ENCODE measurements around the gene PTS.

PTS gene

GRCh38 chr11:112237451-112237850, 11.2 kb downstream of the PTS start:
- H3K9ac ChIP-seq (ENCODE audit: low read length) = no peak overlapping the region
- H3K36me3 ChIP-seq (ENCODE audit: control insufficient read depth, insufficient read depth, low read length, severe bottlenecking) = peaks cover 56% of the 10 kb centered on the region
- peaks cover 18% of the 10 kb centered on the region for H3K4me1 ChIP-seq (ENCODE audit: control insufficient read depth, insufficient read depth, low read length)
- H3K4me3 ChIP-seq (ENCODE audit: low read length) = no peak overlapping the region
- no peaks in the 10 kb centered on the region for H3K9me3 ChIP-seq (ENCODE audit: control insufficient read depth, low read length)
- no peaks in the 10 kb centered on the region for H3K27me3 ChIP-seq (replicated peaks; ENCODE audit: control insufficient read depth, insufficient read depth, low read length)
- no peak for DNase-seq (ENCODE audit: low read depth)

DNA sequence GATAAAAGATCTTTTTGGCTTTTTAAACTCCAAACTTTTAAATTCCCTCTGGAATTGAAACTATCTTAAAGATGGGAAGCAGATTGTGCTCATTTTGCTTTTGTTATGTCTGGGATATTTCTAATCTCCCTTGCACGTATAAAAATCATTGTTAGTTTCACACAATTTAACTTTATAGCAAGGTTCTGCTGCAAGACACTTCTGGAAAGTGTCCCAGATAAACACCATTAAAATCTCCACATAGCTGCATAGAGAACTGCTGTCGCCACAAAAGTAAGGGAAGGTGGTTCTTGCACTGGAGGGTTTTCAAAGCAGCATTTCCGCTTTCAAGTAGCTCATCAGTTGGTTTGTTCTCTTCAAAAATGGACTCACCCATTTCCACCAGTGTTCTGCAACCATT, 11.8 kb downstream of the PTS start:
- H3K36me3 ChIP-seq (ENCODE audit: control insufficient read depth, insufficient read depth, low read length, severe bottlenecking) = peaks cover 52% of the 10 kb centered on the region
- peaks cover 18% of the 10 kb centered on the region for H3K4me1 ChIP-seq (ENCODE audit: control insufficient read depth, insufficient read depth, low read length)
- H3K4me3 ChIP-seq (ENCODE audit: low read length) = no peak overlapping the region
- DNase-seq (ENCODE audit: low read depth) = no peak
- no peaks in the 10 kb centered on the region for H3K9me3 ChIP-seq (ENCODE audit: control insufficient read depth, low read length)
- no peaks in the 10 kb centered on the region for H3K27me3 ChIP-seq (replicated peaks; ENCODE audit: control insufficient read depth, insufficient read depth, low read length)
- no peak overlapping the region for H3K9ac ChIP-seq (ENCODE audit: low read length)

- DNase-seq (ENCODE audit: low read depth) = peak; percentile 81
- Histone ChIP-seq H3K9me3 (ENCODE audit: control insufficient read depth, low read length) (no peaks in the 10 kb centered on the region), H3K27me3 (replicated peaks; ENCODE audit: control insufficient read depth, insufficient read depth, low read length) (no peaks in the 10 kb centered on the region), H3K4me1 (ENCODE audit: control insufficient read depth, insufficient read depth, low read length) (peaks cover 18% of the 10 kb centered on the region), H3K4me3 (ENCODE audit: low read length) (no peak overlapping the region), H3K36me3 (ENCODE audit: control insufficient read depth, insufficient read depth, low read length, severe bottlenecking) (peaks cover 27% of the 10 kb centered on the region), H3K9ac (ENCODE audit: low read length) (no peak overlapping the region)
These were observed 15.3 kb downstream of the PTS start for GRCh38 chr11:112241486-112241885.

DNA sequence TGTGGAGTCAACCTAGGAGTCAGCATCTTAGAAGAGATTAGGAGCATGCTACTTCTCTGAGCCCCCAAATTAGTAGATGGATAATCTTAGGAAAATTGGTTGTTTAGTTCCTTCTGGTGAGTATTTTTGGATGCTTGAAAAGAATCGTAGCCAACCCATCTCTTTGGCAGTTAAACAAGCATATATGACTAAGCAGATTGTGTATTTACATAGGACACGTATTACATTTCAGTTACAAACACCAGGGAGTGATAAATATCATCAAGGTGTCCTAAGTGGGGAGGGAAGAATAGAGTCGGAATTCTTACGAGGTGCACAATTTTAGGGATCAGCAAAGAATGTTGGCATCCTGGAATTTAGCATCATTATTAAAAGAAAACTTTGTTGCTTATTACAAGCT, 21.0 kb downstream of the PTS start:
- peaks cover 6% of the 10 kb centered on the region for H3K4me1 ChIP-seq (ENCODE audit: control insufficient read depth, insufficient read depth, low read length)
- no peaks in the 10 kb centered on the region for H3K9me3 ChIP-seq (ENCODE audit: control insufficient read depth, low read length)
- no peak overlapping the region for H3K4me3 ChIP-seq (ENCODE audit: low read length)
- no peak for DNase-seq (ENCODE audit: low read depth)
- H3K36me3 ChIP-seq (ENCODE audit: control insufficient read depth, insufficient read depth, low read length, severe bottlenecking) = peaks cover 7% of the 10 kb centered on the region
- no peak overlapping the region for H3K9ac ChIP-seq (ENCODE audit: low read length)
- no peaks in the 10 kb centered on the region for H3K27me3 ChIP-seq (replicated peaks; ENCODE audit: control insufficient read depth, insufficient read depth, low read length)

GRCh38 chr11:112248201-112248600, 22.0 kb downstream of the PTS start:
- Histone ChIP-seq H3K9ac (ENCODE audit: low read length) (no peak overlapping the region), H3K9me3 (ENCODE audit: control insufficient read depth, low read length) (no peaks in the 10 kb centered on the region), H3K4me1 (ENCODE audit: control insufficient read depth, insufficient read depth, low read length) (peaks cover 5% of the 10 kb centered on the region), H3K27me3 (replicated peaks; ENCODE audit: control insufficient read depth, insufficient read depth, low read length) (no peaks in the 10 kb centered on the region), H3K4me3 (ENCODE audit: low read length) (no peak overlapping the region), H3K36me3 (ENCODE audit: control insufficient read depth, insufficient read depth, low read length, severe bottlenecking) (peaks cover 4% of the 10 kb centered on the region)
- no peak for DNase-seq (ENCODE audit: low read depth)

GRCh38 chr11:112249871-112250610, 23.8 kb downstream of the PTS start:
- H3K4me3 ChIP-seq (ENCODE audit: low read length) = no peak overlapping the region
- no peak overlapping the region for H3K9ac ChIP-seq (ENCODE audit: low read length)
- H3K36me3 ChIP-seq (ENCODE audit: control insufficient read depth, insufficient read depth, low read length, severe bottlenecking) = no peaks in the 10 kb centered on the region
- H3K4me1 ChIP-seq (ENCODE audit: control insufficient read depth, insufficient read depth, low read length) = peaks cover 5% of the 10 kb centered on the region
- DNase-seq (ENCODE audit: low read depth) = peak; percentile 25
- no peaks in the 10 kb centered on the region for H3K27me3 ChIP-seq (replicated peaks; ENCODE audit: control insufficient read depth, insufficient read depth, low read length)
- H3K9me3 ChIP-seq (ENCODE audit: control insufficient read depth, low read length) = no peaks in the 10 kb centered on the region

- no peak for DNase-seq (ENCODE audit: low read depth)
- Histone ChIP-seq H3K9me3 (ENCODE audit: control insufficient read depth, low read length) (no peaks in the 10 kb centered on the region), H3K4me3 (ENCODE audit: low read length) (no peak overlapping the region), H3K9ac (ENCODE audit: low read length) (no peak overlapping the region), H3K4me1 (ENCODE audit: control insufficient read depth, insufficient read depth, low read length) (no peaks in the 10 kb centered on the region), H3K27me3 (replicated peaks; ENCODE audit: control insufficient read depth, insufficient read depth, low read length) (no peaks in the 10 kb centered on the region), H3K36me3 (ENCODE audit: control insufficient read depth, insufficient read depth, low read length, severe bottlenecking) (no peaks in the 10 kb centered on the region)
These were observed 27.5 kb downstream of the PTS start for GRCh38 chr11:112253605-112254242.

DNA sequence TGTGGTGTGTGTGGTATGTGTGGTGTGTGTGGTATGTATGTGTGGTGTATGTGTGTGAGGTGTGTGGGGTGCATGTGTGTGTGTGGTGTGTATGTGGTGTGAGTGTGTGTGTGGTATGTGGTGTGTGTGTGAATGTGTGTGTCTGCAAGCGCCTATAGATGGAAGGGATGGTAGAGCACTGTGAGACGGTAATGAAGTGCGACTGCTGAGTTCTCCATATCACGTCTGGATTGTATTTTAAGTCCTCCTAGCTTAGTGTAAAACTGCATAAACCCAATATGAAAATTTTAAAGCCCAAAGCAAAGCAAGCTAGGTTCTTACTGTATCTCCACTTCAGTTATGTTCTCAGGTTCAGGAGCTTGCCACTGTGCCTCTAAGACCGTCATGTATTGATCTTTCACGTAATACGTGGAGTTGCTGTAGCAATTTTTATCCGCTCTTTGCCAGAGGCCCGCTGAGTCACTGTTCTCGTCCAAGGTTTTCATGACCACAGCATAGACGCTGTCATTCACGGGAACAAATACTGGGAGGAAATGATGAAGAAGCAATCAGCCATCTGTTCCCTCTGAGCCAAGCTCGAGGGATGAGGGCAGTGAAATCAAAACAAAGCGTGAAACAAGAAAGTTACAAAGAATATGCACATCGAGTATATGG, 29.0 kb downstream of the PTS start:
- DNase-seq (ENCODE audit: low read depth) = peak; percentile 75
- Histone ChIP-seq H3K4me1 (ENCODE audit: control insufficient read depth, insufficient read depth, low read length) (no peaks in the 10 kb centered on the region), H3K9ac (ENCODE audit: low read length) (no peak overlapping the region), H3K36me3 (ENCODE audit: control insufficient read depth, insufficient read depth, low read length, severe bottlenecking) (no peaks in the 10 kb centered on the region), H3K4me3 (ENCODE audit: low read length) (no peak overlapping the region), H3K9me3 (ENCODE audit: control insufficient read depth, low read length) (no peaks in the 10 kb centered on the region), H3K27me3 (replicated peaks; ENCODE audit: control insufficient read depth, insufficient read depth, low read length) (no peaks in the 10 kb centered on the region)

GRCh38 chr11:112260490-112260889, 34.3 kb downstream of the PTS start, which contains the start of gene PLET1:
Gene PLET1, minus strand, starts transcription at chr11:112260860. Its CDS starts 271 bp downstream, at chr11:112260589.
- H3K9me3 ChIP-seq (ENCODE audit: control insufficient read depth, low read length) = no peaks in the 10 kb centered on the region
- no peak for DNase-seq (ENCODE audit: low read depth)
- H3K4me1 ChIP-seq (ENCODE audit: control insufficient read depth, insufficient read depth, low read length) = no peaks in the 10 kb centered on the region
- no peak within 1 kb of the TSS for H3K9ac ChIP-seq (ENCODE audit: low read length)
- no peaks in the 10 kb centered on the region for H3K27me3 ChIP-seq (replicated peaks; ENCODE audit: control insufficient read depth, insufficient read depth, low read length)
- H3K4me3 ChIP-seq (ENCODE audit: low read length) = no peak within 1 kb of the TSS
- peaks cover 4% of the 10 kb centered on the region for H3K36me3 ChIP-seq (ENCODE audit: control insufficient read depth, insufficient read depth, low read length, severe bottlenecking)

DNA sequence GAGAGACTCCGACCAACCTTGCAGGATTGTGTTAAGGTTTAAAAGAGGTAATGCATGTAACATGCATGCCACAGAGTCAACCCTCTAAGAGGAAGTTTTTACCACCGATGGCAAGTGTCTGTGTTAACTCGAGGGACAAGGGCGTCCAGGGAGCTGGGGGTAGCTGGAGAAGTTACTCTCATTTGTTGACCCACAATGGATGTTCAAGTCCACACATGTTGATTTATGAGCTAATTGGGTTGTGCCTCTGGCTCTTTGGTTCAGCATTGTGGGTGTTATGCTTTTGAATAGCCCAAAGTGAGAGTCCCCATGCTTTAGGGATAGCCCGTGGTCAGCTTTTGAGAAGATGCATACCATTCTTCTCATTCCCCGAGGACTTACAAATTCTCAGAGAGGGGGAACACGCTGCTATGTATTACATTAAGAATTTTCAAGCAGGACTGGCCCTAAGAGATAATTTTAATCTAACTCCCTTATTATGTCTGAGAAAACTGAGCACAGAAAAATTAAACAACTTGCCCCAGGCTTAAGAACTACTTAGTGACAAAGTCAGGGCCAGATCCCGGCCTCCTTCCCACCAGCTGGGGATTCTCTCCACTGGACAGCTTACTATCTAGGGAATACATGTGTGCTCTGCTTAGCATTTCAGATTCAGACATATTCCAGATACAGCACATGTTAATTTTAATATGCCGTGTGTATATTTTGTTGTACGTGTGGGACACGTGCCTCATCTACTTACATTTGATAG, 39.6 kb downstream of the PTS start:
- Histone ChIP-seq H3K9ac (ENCODE audit: low read length) (no peak overlapping the region), H3K36me3 (ENCODE audit: control insufficient read depth, insufficient read depth, low read length, severe bottlenecking) (peaks cover 2% of the 10 kb centered on the region), H3K4me3 (ENCODE audit: low read length) (no peak overlapping the region), H3K27me3 (replicated peaks; ENCODE audit: control insufficient read depth, insufficient read depth, low read length) (no peaks in the 10 kb centered on the region), H3K9me3 (ENCODE audit: control insufficient read depth, low read length) (no peaks in the 10 kb centered on the region), H3K4me1 (ENCODE audit: control insufficient read depth, insufficient read depth, low read length) (peaks cover 5% of the 10 kb centered on the region)
- peak; percentile 49 for DNase-seq (ENCODE audit: low read depth)

DNA sequence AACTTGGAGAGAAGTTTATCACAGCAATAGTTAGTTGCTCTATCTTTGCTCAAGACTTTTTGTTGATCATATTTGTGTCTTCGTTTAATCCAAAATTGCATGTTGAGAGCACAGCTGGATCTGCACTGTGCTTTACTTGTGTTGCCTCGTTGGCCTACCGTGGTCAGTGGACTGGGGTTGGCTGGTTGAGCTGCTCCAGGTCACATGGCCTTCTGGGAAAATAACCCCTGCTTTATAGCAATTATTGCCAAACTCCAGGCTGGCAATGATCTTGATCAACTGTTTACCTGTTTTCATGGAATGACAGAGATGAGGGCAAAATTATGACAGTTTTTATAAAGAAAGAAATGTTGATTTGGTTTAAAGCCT, 40.2 kb downstream of the PTS start:
- Histone ChIP-seq H3K27me3 (replicated peaks; ENCODE audit: control insufficient read depth, insufficient read depth, low read length) (no peaks in the 10 kb centered on the region), H3K9me3 (ENCODE audit: control insufficient read depth, low read length) (no peaks in the 10 kb centered on the region), H3K4me1 (ENCODE audit: control insufficient read depth, insufficient read depth, low read length) (peaks cover 5% of the 10 kb centered on the region), H3K36me3 (ENCODE audit: control insufficient read depth, insufficient read depth, low read length, severe bottlenecking) (no peaks in the 10 kb centered on the region), H3K9ac (ENCODE audit: low read length) (no peak overlapping the region), H3K4me3 (ENCODE audit: low read length) (no peak overlapping the region)
- DNase-seq (ENCODE audit: low read depth) = no peak
